Neural progenitor cell (in vitro differentiated cells): Measurements from ENCODE around the gene VASH2.

Experiments
- EZH2 ChIP-seq: fragments of 200-600 bp; sonication (generic); IDR thresholded peaks from 2 replicates; pipeline ENCODE4 v1.6.1; 2017; ENCODE audit warnings: antibody characterized with exemption, mild to moderate bottlenecking, moderate library complexity
- TF ChIP-seq, protein P1 (sequence below): fragments of 200-600 bp; sonication (generic); IDR thresholded peaks from 2 replicates; pipeline ENCODE4 v1.5.1; 2017; ENCODE audit warnings: antibody characterized with exemption, mild to moderate bottlenecking

- TF ChIP-seq, protein P1, sequence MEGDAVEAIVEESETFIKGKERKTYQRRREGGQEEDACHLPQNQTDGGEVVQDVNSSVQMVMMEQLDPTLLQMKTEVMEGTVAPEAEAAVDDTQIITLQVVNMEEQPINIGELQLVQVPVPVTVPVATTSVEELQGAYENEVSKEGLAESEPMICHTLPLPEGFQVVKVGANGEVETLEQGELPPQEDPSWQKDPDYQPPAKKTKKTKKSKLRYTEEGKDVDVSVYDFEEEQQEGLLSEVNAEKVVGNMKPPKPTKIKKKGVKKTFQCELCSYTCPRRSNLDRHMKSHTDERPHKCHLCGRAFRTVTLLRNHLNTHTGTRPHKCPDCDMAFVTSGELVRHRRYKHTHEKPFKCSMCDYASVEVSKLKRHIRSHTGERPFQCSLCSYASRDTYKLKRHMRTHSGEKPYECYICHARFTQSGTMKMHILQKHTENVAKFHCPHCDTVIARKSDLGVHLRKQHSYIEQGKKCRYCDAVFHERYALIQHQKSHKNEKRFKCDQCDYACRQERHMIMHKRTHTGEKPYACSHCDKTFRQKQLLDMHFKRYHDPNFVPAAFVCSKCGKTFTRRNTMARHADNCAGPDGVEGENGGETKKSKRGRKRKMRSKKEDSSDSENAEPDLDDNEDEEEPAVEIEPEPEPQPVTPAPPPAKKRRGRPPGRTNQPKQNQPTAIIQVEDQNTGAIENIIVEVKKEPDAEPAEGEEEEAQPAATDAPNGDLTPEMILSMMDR: no peak
- no peak for TF ChIP-seq EZH2
Observed at GRCh38 chr1:212901290-212901689, 49.1 kb upstream of the VASH2 start.
